Trophoblast cell (in vitro differentiated cells and primary cell): ENCODE results near the gene CDH6.
A peak's percentile ranks its signal among the peaks of the same experiment; 100 is the strongest.

Experiments
- DNase-seq, 2 donors: peaks; one replicate each; pipeline ENCODE4 v3.0.0-alpha.2; 2016
- H2AFZ ChIP-seq: 2 replicates; pipeline ENCODE4 v1.6.1; 2013; ENCODE audit warnings: low read length, moderate library complexity, mild to moderate bottlenecking; ENCODE audit not compliant: insufficient read depth, poor library complexity
- H2AK5ac ChIP-seq: 2 replicates; pipeline ENCODE4 v1.6.1; 2013; ENCODE audit warnings: mild to moderate bottlenecking, low read length
- H2BK120ac ChIP-seq: 2 replicates; pipeline ENCODE4 v1.6.1; 2013; ENCODE audit warnings: low read length, mild to moderate bottlenecking, moderate library complexity; ENCODE audit not compliant: insufficient read depth, poor library complexity
- H2BK12ac ChIP-seq: 2 replicates; pipeline ENCODE4 v1.6.1; 2013; ENCODE audit warnings: mild to moderate bottlenecking, low read length, moderate library complexity
- H2BK5ac ChIP-seq: 2 replicates; pipeline ENCODE4 v1.6.1; 2013; ENCODE audit warnings: low read length, low read depth, moderate library complexity, mild to moderate bottlenecking; ENCODE audit not compliant: poor library complexity
- H3K14ac ChIP-seq: 2 replicates; pipeline ENCODE4 v1.6.1; 2013; ENCODE audit warnings: mild to moderate bottlenecking, low read length
- H3K18ac ChIP-seq: 2 replicates; pipeline ENCODE4 v1.6.1; 2013; ENCODE audit warnings: mild to moderate bottlenecking, low read length
- H3K23ac ChIP-seq: 2 replicates; pipeline ENCODE4 v1.6.1; 2013; ENCODE audit warnings: low read length
- H3K27ac ChIP-seq: 2 replicates; pipeline ENCODE4 v1.5.1; 2013; ENCODE audit warnings: low read depth, mild to moderate bottlenecking, inconsistent platforms, low read length, moderate library complexity
- H3K27me3 ChIP-seq: 2 replicates; pipeline ENCODE4 v1.6.1; 2013; ENCODE audit warnings: inconsistent platforms, mild to moderate bottlenecking, low read length, moderate library complexity; ENCODE audit not compliant: insufficient read depth
- H3K36me3 ChIP-seq, 2 experiments: 1 replicate in 1 of 2; 2 replicates in 1 of 2; pipeline ENCODE4 v1.6.1; 2013; ENCODE audit warnings: low read length in 2 of 2, mild to moderate bottlenecking in 2 of 2, moderate library complexity in 1 of 2; ENCODE audit not compliant: insufficient read depth in 2 of 2, control insufficient read depth in 1 of 2
- H3K4ac ChIP-seq: 2 replicates; pipeline ENCODE4 v1.6.1; 2013; ENCODE audit warnings: low read depth, mild to moderate bottlenecking, low read length, moderate library complexity
- H3K4me1 ChIP-seq, 2 experiments: 1 replicate in 1 of 2; 2 replicates in 1 of 2; pipeline ENCODE4 v1.6.1; 2013; ENCODE audit warnings: low read length in 2 of 2, mild to moderate bottlenecking in 2 of 2, moderate library complexity in 1 of 2; ENCODE audit not compliant: insufficient read depth in 2 of 2, control insufficient read depth in 1 of 2
- H3K4me2 ChIP-seq: 2 replicates; pipeline ENCODE4 v1.6.1; 2013; ENCODE audit warnings: inconsistent platforms, mild to moderate bottlenecking, low read length, moderate library complexity
- H3K4me3 ChIP-seq: 2 replicates; pipeline ENCODE4 v1.5.1; 2013; ENCODE audit warnings: mild to moderate bottlenecking, low read depth, low read length, inconsistent platforms
- H3K79me1 ChIP-seq: one replicate; pipeline ENCODE4 v1.6.1; 2013; ENCODE audit warnings: low read length
- H3K79me2 ChIP-seq: 2 replicates; pipeline ENCODE4 v1.6.1; 2013; ENCODE audit warnings: low read length, mild to moderate bottlenecking; ENCODE audit not compliant: control insufficient read depth, insufficient read depth, poor library complexity
- H3K9ac ChIP-seq: 2 replicates; pipeline ENCODE4 v1.6.1; 2013; ENCODE audit warnings: mild to moderate bottlenecking, low read length
- H3K9me3 ChIP-seq: 2 replicates; pipeline ENCODE4 v1.6.1; 2013; ENCODE audit warnings: low read depth, mild to moderate bottlenecking, control low read depth, inconsistent platforms, low read length; ENCODE audit not compliant: insufficient read depth
- H4K12ac ChIP-seq: 2 replicates; pipeline ENCODE4 v1.6.1; 2013; ENCODE audit warnings: low read depth, mild to moderate bottlenecking, low read length, moderate library complexity
- H4K8ac ChIP-seq: 2 replicates; pipeline ENCODE4 v1.6.1; 2013; ENCODE audit warnings: low read depth, mild to moderate bottlenecking, low read length, moderate library complexity
- H4K91ac ChIP-seq: one replicate; pipeline ENCODE4 v1.6.1; 2013; ENCODE audit warnings: low read depth, mild to moderate bottlenecking, low read length, moderate library complexity
- WGBS: extraction: QIAGEN DNeasy Blood & Tissue Kit; methylation state at CpG from one replicate; pipeline ENCODE4 v1.1.7; 2013; ENCODE audit warnings: missing lambda C conversion rate; ENCODE audit not compliant: insufficient read length, insufficient coverage; ENCODE audit errors: extremely low coverage; 5-methylcytosine and 5-hydroxymethylcytosine counted together

CDH6 gene

GRCh38 chr5:31156631-31157160 is 36.8 kb upstream of the CDH6 start:
- Histone ChIP-seq H3K4me2 (no peak overlapping the region), H4K12ac (no peak overlapping the region), H2BK12ac (no peak overlapping the region), H4K8ac (no peak overlapping the region), H3K14ac (no peak overlapping the region), H2BK5ac (no peak overlapping the region), H3K79me1 (no peaks in the 10 kb centered on the region), H3K23ac (no peak overlapping the region), H3K4me3 (no peak overlapping the region), H2AK5ac (no peak overlapping the region), H4K91ac (no peak overlapping the region), H3K36me3 (no peaks in the 10 kb centered on the region), H3K4me1 (peaks cover 0 to 2% of the 10 kb centered on the region in 2 experiments), H3K9me3 (no peaks in the 10 kb centered on the region), H2BK120ac (no peak overlapping the region), H2AFZ (no peak overlapping the region), H3K79me2 (no peaks in the 10 kb centered on the region), H3K18ac (no peak overlapping the region), H3K27ac (no peak overlapping the region), H3K9ac (no peak overlapping the region), H3K27me3 (no peaks in the 10 kb centered on the region), H3K4ac (no peak overlapping the region)
- no peak for DNase-seq
- WGBS, result no CpG with 5 or more reads among the region's 3 CpGs

- Histone ChIP-seq H2AK5ac (no peak overlapping the region), H3K23ac (no peak overlapping the region), H2BK120ac (no peak overlapping the region), H3K79me2 (no peaks in the 10 kb centered on the region), H3K18ac (no peak overlapping the region), H4K8ac (no peak overlapping the region), H3K4me2 (no peak overlapping the region), H3K9ac (no peak overlapping the region), H3K4me1 (peaks cover 0 to 5% of the 10 kb centered on the region in 2 experiments), H3K27ac (no peak overlapping the region), H2BK12ac (no peak overlapping the region), H4K12ac (no peak overlapping the region), H3K9me3 (no peaks in the 10 kb centered on the region), H3K4me3 (no peak overlapping the region), H2BK5ac (no peak overlapping the region), H3K4ac (no peak overlapping the region), H3K79me1 (peaks cover 4% of the 10 kb centered on the region), H3K14ac (no peak overlapping the region), H4K91ac (no peak overlapping the region), H3K27me3 (no peaks in the 10 kb centered on the region), H3K36me3 (no peaks in the 10 kb centered on the region), H2AFZ (no peak overlapping the region)
- no peak for DNase-seq
- no CpG with 5 or more reads among the region's 5 CpGs for WGBS
These were observed 35.8 kb upstream of the CDH6 start for GRCh38 chr5:31157720-31158119.

GRCh38 chr5:31158686-31159085 is 34.8 kb upstream of the CDH6 start:
- H2BK12ac ChIP-seq, result no peak overlapping the region
- H3K79me1 ChIP-seq, result peaks cover 7% of the 10 kb centered on the region
- no peak overlapping the region for H3K4me3 ChIP-seq
- no peak overlapping the region for H2AFZ ChIP-seq
- H3K23ac ChIP-seq, result no peak overlapping the region
- H3K36me3 ChIP-seq, result no peaks in the 10 kb centered on the region
- no peak overlapping the region for H4K91ac ChIP-seq
- no peak overlapping the region for H2AK5ac ChIP-seq
- no peaks in the 10 kb centered on the region for H3K9me3 ChIP-seq
- no peak overlapping the region for H3K4ac ChIP-seq
- H3K27ac ChIP-seq, result no peak overlapping the region
- H3K4me1 ChIP-seq, result peaks cover 0 to 5% of the 10 kb centered on the region in 2 experiments
- H2BK5ac ChIP-seq, result no peak overlapping the region
- H2BK120ac ChIP-seq, result no peak overlapping the region
- H4K8ac ChIP-seq, result no peak overlapping the region
- no peak overlapping the region for H4K12ac ChIP-seq
- no peak overlapping the region for H3K14ac ChIP-seq
- H3K27me3 ChIP-seq, result no peaks in the 10 kb centered on the region
- no peak overlapping the region for H3K4me2 ChIP-seq
- no peak overlapping the region for H3K9ac ChIP-seq
- H3K18ac ChIP-seq, result no peak overlapping the region
- DNase-seq, result no peak
- H3K79me2 ChIP-seq, result no peaks in the 10 kb centered on the region
- WGBS, result no CpG with 5 or more reads among the region's 1 CpG

- Histone ChIP-seq H2AFZ (peak overlapping the region; percentile 69), H3K4ac (no peak overlapping the region), H4K12ac (no peak overlapping the region), H2BK5ac (peak overlapping the region; percentile 52), H3K27ac (peak overlapping the region; percentile 96), H3K18ac (no peak overlapping the region), H2BK12ac (peak overlapping the region; percentile 81), H3K9me3 (no peaks in the 10 kb centered on the region), H3K4me2 (peak overlapping the region; percentile 52), H2AK5ac (no peak overlapping the region), H2BK120ac (peak overlapping the region; percentile 87), H4K91ac (peak overlapping the region; percentile 61), H4K8ac (no peak overlapping the region), H3K4me3 (no peak overlapping the region), H3K23ac (no peak overlapping the region), H3K79me1 (peaks cover 10% of the 10 kb centered on the region), H3K36me3 (no peaks in the 10 kb centered on the region), H3K79me2 (no peaks in the 10 kb centered on the region), H3K27me3 (no peaks in the 10 kb centered on the region), H3K4me1 (peaks cover 0 to 5% of the 10 kb centered on the region in 2 experiments), H3K9ac (no peak overlapping the region), H3K14ac (no peak overlapping the region)
- no CpG with 5 or more reads among the region's 2 CpGs for whole genome bisulfite sequencing
- peak in 1 of 2 donors; percentile 42 for DNase-seq
These were observed 31.7 kb upstream of the CDH6 start for GRCh38 chr5:31161781-31162181.
